ENCODE data around the gene C22orf42.
"Not testable (repeated sequence)": the region's sequence is repeated elsewhere in the genome, so short reads cannot be mapped to it uniquely, and the experiment has no call there.

Gene C22orf42

DNA sequence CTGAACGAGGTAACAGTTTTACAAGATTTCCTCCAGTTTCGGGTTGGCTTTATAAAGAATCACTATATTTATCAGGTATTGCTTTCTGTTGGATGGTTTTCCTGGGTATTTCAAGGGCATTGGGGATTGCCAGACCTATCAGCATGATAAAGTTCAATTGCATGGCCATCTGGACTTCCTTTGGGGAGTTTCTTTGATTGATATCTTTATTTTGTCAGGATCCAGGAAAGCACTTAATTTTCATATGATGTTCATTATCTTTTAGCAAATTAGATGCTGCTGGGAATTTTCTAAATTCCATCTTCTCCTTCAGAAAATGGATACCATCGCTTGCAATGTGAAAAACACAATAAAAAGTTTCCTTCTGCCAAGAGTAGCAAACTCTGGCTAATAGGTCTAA, 24.5 kb upstream of the C22orf42 start:
- no peak for DNase-seq

DNA sequence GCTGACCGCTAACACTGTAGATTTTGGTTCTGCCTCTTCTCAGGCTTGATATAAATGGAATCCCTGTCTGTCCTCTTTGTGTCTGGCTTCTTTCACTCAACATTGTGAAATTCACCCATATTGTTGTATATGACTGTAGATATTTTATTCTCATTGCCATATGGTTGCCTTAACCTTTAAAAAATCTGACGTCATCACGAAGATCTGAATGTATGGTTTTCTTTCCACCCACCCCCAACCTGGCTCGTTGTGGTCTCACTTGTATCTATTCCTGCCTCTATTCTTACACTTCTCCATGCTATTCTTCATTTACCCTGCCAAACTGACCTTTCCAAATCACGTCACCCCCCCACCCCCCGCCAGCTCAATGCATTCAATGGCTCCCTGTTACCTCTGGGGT, 21.9 kb upstream of the C22orf42 start:
- DNase-seq, result no peak

DNA sequence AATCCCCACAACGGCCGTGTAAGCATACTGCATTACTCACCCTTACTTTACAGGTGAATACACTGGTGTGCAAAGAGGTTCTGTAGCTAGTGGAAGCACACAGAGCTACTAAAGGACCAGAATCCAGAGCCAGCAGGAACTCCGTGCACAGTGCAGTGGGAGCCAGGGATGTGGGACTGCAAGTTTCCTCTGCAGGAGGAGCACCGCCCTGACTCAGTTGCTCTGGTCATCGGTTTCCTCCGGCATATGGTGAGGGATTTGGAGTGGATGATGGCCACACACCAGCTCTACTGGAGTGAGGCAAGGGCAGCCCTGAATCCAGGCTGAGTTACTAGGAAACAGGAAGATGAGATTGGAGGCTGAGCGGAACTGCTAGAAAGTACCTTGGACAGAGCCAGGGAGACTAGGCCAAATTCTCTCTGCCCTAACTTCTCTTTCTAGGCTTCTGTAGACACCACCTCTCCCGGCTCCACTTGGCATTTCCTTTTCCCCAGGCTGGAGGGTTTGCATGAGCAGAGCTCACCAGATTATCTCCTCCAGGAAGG, 18.2 kb upstream of the C22orf42 start:
- DNase-seq, result no peak

DNA sequence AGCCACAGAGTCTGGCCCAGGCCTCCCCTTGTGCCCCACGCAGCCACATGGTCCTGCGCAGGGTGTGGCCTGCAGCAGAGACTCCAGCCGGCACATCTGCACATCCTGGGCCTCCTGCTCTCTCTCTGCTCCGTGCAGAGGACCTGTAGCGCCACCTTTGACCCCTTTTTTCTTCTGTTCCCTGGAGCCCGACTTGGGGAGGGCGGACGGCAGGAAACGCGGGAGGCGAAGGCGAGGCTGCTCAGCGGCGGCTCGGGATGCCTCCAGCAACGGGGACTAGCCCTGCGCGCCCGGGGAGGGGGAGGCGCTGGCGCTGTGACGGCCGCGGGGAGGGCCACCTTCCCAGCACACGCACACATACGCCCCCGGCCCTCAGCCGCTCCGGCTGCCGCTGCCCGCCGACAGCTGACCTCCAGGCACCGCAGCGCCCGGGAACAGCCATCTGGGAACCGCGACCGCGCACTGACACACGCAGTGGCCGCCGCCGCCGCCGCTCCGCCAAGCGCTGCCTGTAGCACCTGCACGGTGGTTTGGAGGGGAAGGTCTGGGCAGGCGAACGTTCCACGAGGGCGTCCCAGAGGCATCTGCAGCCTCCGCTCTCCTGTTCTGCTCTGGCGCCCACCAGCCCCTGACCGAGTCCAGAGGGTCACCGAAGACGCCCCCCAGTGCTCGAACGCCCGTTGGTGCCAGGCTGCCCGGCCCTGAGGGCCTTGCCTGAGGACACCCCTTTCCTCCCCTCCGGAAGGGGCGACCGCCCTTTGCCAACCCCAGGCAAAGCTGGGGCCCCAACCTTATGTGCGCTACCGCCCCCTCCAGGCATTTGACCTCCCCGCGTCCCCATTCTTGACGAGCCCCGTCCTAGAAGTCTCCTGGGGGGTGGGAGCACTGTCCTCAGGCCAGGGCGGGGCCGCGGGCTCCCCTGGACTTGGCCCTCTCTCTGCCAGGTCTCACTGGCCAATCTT, 16.9 kb upstream of the C22orf42 start:
- peak; percentile 24 for DNase-seq

DNA sequence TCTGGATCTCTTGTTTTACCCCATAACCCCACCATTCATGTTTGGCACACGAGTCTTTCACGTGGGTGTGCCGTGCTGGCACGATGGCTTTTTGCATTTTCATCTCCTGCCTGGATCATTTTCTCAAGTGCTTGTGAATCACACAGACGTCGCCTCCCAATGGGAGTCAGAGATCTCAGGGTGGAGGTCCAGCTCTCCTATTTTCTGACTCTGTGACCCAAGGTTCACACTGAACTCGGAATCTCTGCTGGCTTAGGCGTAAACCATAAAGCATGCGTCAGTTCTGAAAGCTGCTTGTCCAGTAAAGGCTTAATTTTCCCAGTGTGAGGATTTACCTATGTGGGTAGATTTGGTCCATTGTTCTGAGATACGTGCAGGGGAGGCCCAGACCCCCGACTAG, 16.0 kb upstream of the C22orf42 start:
- no peak for DNase-seq

DNA sequence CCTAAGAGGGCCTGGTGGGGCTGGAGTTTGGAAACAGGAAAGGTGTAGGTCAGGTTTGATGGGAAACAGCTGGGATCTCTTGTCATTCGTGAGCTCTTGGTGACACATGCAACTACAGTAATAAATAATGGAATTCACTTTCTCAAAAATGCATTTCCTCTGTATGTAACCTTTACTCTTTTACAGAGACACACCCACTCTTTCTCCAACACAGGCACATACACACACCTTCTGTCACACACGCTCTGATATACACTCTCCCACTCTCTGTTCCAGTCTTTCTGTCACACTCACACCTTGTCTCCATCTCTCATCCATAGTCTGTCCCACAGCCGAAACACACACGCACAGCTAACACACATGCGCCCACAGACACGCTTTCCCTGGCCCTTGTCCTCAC, 6.6 kb upstream of the C22orf42 start:
- DNase-seq, result no peak

DNA sequence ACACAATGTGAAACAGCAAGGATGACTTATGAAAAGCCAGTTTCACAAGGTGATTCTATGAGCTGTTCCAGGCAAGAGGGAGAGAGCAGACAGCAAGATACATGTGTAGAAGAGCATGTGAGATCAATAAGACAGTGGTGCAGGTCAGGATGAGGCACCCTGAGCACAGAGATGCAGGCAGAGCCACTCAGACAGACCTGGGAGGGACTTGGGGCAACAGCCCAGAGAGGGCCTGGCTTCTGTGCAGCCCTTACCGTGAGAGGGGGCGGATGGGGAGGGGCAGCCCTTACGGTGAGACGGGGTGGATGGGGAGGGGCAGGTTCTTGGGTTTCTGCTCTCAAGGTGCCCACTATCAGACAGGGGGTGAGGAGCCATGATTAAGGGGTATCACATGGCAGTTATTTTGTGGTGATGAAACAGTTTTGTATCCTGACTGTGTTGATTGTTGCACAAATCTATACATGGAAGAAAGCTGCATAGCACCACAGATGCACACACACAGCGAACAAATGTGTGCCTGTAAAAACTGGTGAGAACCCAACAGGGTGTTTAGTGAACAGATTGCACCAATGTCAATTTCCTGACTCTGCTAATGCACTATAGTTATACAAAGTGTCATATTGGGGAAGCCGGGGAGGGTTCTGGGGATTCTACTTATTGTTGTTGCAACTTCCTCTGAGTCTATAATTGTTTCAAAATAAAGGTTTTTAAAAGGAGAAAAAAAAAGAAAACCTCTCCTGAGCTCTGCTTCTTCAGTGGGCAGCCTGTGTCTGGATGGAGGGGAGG, 5.2 kb upstream of the C22orf42 start:
- DNase-seq, result no peak

DNA sequence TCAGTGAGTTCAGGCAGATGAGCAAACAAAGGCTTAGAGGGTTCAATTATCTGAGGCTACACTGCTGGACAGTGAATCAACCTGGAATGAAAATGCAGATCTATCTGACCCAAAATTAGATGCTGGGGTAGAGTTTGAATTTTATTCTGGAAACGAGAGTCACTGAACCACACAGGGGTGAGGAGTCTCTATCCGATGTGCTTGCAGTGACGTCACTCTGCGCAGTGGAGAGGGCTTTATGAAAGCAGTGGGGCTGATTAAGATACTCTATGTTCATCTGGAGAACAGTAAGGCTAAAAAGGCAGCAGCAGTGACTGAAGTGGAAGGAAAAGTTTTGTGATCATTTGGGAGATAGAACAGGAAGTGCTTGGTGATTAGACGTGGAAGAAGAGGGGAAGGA, 1.3 kb upstream of the C22orf42 start:
- DNase-seq, result not testable (repeated sequence)

DNA sequence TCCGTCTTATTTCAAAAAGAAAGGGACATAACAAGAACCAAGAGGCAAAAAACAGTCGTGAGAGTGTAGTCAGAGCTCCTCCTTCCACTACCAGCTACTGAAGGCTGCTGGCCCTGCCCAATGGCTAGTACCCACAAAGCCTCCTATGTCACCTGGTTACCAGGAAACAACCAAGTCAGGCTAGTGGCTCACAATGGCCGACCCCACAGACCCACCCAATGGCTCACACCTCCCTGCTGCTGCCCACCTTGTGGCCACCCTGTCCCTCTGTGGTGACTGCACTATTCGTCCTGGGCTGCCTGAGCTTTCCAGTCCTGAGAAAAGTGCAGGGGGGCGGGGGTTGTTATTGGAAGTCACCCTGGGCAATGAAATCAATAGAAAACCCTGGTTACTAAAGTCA, 1.5 kb downstream of the C22orf42 start:
- DNase-seq, result not testable (repeated sequence)

DNA sequence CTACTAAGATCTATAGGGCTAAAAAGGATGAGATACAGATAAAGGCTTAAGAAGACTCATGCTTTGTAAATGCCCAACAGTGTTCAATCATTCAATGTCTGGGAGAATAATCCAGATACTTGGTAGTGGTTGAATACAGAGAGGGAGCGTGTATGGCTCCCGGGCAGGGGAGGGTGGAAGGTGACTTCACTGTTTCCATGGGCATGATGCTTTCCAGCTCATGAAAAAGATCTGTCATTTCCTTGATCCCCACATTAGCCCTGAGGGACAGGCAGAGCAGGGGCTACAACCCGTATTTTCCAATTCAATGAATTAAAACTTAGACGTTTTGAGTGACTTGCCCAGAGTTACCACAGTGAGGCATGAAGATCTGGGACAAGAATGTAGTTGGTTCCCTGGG, 4.4 kb downstream of the C22orf42 start:
- DNase-seq, result not testable (repeated sequence)

DNA sequence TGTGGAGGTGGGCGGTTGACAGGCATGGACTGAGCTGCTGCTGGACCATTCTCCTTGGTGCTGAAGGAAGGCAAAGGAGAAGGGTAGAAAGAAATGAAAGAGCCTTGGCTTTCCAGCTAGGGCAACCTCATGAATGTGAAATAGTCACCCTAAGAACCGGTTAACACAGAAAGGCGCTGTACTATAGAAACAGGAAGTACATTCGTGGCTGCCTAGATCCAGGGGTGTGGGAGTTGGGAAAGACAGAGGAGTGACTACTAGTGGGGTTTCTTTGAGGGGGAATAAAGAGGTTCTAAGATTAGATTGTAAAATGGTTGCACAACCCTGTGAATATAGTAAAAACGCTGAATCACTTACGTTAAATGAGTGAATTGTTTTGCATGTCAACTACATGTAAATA, 7.5 kb downstream of the C22orf42 start:
- not testable (repeated sequence) for DNase-seq

DNA sequence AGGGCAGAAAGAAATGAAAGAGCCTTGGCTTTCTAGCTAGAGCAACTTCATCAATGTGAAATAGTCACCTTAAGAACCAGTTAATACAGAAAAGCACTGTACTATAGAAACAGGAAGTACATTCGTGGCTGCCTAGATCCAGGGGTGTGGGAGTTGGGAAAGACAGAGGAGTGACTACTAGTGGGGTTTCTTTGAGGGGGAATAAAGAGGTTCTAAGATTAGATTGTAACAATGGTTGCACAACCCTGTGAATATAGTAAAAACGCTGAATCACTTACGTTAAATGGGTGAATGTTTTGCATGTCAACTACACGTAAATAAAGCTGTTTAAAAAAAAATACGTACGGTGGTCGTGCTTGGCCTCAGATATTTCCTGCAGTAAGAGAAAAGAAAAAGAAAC, 8.5 kb downstream of the C22orf42 start:
- DNase-seq, result not testable (repeated sequence)

DNA sequence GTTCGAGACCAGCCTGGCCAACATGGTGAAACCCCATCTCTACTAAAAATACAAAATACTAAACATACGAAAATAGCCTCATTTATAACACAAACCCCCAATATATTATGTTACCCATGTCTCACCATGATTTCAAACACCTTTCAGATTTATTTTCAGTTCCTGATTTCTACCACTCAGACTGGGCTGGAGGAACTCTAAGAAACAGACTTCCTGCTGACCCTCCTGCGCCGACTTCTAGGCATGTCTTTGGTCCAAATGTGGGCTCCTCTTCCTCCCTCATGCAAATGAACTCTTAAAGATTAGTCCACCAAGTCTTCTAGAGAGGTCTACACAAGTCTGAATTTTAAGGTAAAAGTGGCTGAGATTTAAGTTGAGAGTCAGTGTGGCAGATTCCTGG, 10.7 kb downstream of the C22orf42 start:
- not testable (repeated sequence) for DNase-seq

DNA sequence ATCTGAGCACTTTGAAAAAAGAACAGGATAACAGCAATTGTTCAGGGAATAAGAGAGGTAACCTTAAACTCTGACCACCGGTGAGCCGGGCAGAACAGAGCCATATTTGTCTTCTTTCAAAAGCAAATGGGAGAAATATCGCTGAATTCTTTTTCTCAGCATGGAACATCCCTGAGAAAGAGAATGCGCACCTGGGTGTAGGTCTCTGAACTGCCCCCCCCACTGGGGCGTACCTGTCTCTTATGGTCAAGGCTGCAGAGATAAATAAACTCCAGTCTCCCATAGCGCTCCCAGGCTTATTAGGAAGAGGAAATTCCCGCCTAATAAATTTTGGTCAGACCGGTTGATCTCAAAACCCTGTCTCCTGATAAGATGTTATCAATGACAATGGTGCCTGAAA, 12.0 kb downstream of the C22orf42 start:
- DNase-seq, result not testable (repeated sequence)

DNA sequence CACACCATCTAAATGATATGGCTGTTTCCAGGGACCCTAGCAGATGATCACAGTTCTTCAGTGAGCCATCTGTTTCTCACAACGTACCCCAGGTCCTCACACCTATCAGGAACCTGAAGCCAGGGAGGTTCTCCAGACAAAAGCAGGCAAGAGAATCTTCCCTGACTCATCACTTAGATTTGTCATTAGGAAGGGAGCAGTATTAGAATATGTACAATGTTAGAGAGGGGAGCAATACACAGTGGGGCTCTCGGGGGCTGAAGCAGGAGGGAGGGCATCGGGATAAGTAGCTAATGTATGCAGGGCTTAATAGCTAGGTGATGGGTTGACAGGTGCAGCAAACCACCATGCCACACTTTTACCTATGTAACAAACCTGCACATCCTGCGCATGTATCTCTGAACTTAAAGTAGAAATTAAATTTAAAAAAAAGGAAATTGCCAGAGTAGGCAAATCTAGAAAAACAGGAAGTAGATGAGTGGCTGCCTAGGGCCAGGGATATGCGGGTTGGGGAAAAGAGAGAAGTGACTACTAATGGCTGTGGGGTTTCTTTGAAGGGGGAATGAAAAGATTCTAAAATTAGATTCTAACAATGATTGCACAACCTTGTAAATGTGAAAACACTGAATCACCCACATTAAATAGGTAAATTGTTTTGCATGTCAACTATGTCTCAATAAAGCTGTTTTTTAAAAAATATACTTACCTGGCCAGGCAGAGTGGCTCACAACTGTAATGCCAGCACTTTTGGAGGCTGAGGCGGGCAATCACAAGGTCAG, 14.4 kb downstream of the C22orf42 start:
- no peak for DNase-seq

DNA sequence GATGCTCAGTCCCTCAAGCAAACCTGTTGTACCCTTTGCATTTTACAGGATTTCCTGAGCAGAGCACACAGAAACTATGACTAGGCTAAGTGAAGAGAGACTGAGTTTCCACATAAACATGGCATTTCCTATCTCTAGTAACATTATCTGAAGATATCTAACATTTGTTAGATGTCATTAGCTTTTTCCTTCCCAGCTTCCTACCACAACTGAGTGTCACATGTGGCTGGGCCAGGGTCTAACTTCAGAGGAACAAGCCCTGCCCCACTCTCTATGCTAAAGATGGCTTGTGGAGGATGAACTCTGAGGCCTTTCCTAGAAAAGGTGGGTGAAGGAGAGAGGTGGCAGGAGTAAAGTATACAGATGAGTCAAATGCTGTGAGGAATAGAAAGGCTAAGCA, 16.5 kb downstream of the C22orf42 start:
- no peak for DNase-seq

DNA sequence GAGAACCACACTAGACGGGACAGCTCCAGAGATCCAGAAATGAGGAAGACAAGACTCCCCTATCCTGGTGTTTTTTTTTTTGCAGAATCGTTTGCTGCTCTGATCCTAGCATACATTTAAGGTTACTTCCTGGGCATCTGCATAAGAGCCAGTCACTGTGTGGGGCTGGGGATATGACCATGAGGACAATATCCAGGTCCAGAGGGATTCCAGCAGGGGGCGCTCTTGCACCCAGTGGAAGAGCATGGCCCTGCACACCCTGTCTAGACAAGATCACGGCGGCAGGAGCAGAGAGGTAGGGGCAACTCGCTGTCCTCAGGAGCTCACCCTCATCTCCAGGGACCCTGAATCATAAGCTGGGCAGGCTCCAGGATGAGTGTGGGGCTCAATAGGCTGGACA, 18.4 kb downstream of the C22orf42 start:
- not testable (repeated sequence) for DNase-seq

DNA sequence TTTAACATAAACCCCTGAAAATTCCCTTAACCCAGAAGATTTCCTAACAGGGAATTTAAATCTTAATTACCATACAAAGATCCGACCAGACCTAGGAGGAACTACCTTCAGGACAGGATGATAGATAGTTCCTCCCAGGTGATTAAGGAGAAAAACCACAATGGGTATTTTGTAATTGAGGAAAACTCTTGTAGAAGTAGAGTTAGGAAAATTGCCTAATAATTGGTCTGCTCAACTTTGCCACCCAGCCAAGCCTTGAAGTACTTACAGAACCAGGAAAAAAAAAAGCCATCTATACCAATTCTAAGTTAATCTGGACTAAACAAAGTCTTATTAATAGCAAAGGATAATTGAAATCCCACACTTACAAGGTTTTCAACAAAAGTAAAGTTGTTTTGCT, 20.5 kb downstream of the C22orf42 start:
- DNase-seq, result not testable (repeated sequence)

DNA sequence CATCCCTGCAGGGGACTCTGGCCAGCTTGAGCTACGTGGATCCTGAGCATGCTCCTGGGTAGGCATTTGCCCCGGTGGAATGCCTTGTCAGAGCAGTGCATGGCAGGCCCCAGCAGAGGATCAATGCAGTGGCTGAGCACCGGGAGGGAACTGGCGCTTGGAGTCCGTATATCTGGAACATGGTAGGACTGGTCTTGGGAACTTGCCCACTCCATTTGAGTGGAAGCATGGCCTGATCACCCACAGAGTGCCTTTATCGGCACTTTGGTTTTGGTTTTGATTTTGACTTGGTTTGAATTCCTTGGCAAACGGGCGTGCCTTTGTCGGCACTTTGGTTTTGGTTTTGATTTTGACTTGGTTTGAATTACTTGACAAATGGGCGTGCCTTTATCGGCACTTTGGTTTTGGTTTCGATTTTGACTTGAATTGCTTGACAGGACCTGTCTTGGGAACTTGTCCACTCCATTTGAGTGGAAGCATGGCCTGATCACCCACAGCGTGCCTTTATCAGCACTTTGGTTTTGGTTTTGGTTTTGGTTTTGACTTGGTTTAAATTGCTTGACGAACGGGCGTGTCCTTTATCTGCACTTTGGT, 21.3 kb downstream of the C22orf42 start:
- not testable (repeated sequence) for DNase-seq

DNA sequence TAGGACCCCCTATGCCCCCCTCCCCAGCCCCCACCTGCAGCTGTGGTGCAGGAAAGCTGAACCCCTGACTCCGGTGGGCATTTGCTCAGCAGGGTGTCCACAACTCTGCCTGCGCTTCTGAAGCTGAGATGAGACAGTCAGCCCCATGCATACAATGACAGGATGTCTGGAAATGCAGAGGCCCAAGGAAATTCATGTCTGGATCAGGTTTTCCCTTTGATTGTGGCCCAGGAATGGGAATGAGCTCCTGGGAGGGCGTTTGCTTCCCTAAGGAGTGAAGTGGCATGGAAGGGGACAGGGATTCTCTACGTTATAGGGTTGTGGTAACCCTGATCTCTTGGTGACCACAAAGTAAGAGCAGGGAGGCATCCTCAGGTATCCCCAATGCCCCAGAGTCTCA, 22.2 kb downstream of the C22orf42 start:
- not testable (repeated sequence) for DNase-seq

DNA sequence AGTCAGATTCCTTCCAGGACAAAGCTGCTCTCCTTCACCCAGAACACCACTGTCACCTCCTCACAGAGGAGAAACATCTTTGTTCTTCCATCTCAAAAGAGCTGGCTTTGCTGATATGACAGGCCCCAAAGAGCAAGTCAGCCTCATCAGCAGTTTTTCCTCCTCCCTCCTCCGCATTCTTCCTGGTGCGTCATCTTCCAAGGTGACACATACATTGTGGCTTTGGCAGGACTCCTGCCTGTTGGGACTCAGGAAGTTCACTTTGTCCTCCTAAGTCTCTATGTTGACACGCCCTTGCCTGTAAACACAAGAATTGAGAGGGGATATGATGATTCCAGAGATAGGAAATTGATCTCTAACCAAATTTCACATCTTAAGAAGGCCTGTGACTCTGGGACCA, 23.1 kb downstream of the C22orf42 start:
- DNase-seq, result not testable (repeated sequence)

DNA sequence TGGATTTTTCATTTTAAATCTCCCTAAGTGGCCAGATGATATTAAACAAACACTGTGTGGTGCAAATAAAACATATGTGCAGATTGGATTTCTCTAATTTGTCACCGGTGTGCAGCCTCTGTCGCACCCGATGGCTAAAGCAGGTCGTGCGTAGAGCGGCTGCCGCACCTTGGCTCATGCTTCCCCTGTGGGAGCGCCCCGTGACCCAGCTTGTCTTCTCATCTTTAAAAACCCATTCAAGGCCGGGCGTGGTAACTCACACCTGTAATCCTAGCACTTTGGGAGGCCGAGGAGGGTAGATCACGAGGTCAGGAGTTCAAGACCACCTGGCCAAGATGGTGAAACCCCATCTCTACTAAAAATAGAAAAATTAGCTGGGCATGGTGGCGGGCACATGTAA, 24.3 kb downstream of the C22orf42 start:
- not testable (repeated sequence) for DNase-seq
